ENCODE data around the gene WDFY1.

- TF ChIP-seq CTCF (IDR thresholded peaks at IDR 0.05; ENCODE audit: low read length) (no peak), EZH2 (IDR thresholded peaks at IDR 0.05; ENCODE audit: borderline replicate concordance, low read length) (no peak)
These were observed 86.1 kb downstream of the WDFY1 start for GRCh38 chr2:223859070-223859469.
